NCI-H82 treated with DMSO at 0.1 percent for 48 hours (cell line): ENCODE results near the gene LRRTM4.
"Not testable (repeated sequence)": the region's sequence is repeated elsewhere in the genome, so short reads cannot be mapped to it uniquely, and the experiment has no call there.

Experiments used
- DNase-seq: peaks from one replicate; lab custom pipeline; 2025; ENCODE audit not compliant: unreplicated experiment; lab: John Stamatoyannopoulos, UW

Gene LRRTM4

GRCh38 chr2:76759634-76760366, 762.4 kb downstream of the LRRTM4 start:
- DNase-seq: no peak

GRCh38 chr2:76752506-76752905, 769.7 kb downstream of the LRRTM4 start:
- DNase-seq: no peak

- DNase-seq: no peak
Observed at GRCh38 chr2:76749858-76750257, 772.3 kb downstream of the LRRTM4 start.

GRCh38 chr2:76748581-76749296, 773.4 kb downstream of the LRRTM4 start:
- DNase-seq: no peak

GRCh38 chr2:76745605-76746004, 776.6 kb downstream of the LRRTM4 start:
- DNase-seq: no peak

- no peak for DNase-seq
Observed at GRCh38 chr2:76737607-76738006, 784.6 kb downstream of the LRRTM4 start.

- no peak for DNase-seq
Observed at GRCh38 chr2:76733736-76734135, 788.4 kb downstream of the LRRTM4 start.

- DNase-seq: no peak
Observed at GRCh38 chr2:76731157-76731556, 791.0 kb downstream of the LRRTM4 start.

GRCh38 chr2:76730021-76730420, 792.2 kb downstream of the LRRTM4 start:
- DNase-seq: no peak

- DNase-seq: no peak
Observed at GRCh38 chr2:76721226-76721625, 801.0 kb downstream of the LRRTM4 start.

GRCh38 chr2:76713312-76713711, 808.9 kb downstream of the LRRTM4 start:
- no peak for DNase-seq

- DNase-seq: no peak
Observed at GRCh38 chr2:76711490-76711889, 810.7 kb downstream of the LRRTM4 start.

GRCh38 chr2:76700894-76701293, 821.3 kb downstream of the LRRTM4 start:
- no peak for DNase-seq

- not testable (repeated sequence) for DNase-seq
Observed at GRCh38 chr2:76697998-76698713, 824.0 kb downstream of the LRRTM4 start.
